GM19099 (cell line): ENCODE results near the gene FAM76A.

Experiments
- POLR2A ChIP-seq: IDR thresholded peaks from 3 replicates; pipeline ENCODE4 v1.6.1; 2011; ENCODE audit warnings: low read depth; ENCODE audit not compliant: insufficient read length; ENCODE audit errors: extremely low read depth

FAM76A gene

DNA sequence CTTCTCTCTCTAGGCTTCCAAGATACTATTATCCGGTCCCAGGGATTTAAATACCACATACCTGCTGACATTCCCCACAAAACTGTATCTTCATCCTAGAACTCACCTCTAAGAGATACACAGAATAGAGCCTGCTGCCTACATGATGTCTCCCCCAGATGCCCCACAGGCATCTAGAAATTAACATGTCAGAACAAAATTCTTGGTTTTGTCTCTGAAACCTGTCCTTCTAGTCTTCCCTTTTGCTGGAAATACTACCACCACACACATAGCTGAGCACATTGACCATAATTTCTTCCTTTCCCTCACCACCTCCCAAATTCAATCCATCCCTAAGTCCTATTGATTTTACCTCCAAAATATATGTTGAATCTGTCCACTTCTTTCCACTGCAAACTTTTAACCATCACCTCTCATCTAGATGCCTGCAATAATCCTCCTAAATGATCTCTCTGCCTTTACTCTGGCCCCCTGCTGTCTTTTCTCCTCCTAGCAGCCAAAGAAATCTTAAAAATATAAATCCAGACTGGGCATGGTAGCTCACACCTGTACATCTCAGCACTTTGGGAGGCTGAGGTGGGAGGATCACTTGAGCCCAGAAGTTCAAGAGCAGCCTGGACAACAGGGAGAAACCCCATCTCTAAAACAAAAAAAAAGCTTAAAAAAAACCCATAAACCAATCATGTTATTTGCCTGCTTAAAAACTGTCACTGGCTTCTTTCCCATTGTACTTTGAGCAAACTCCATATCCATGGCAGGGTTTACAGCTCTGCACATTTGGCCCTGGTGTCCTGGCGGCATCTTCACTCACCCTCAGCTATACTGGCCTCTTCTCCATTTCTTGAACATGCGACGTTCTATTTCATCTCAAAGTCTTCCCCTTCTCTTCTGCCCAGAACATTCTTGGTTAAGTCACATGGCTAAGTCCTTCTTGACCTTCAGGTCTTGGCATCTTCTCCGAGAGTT, 6.2 kb upstream of the FAM76A start:
- TF ChIP-seq POLR2A, result no peak

DNA sequence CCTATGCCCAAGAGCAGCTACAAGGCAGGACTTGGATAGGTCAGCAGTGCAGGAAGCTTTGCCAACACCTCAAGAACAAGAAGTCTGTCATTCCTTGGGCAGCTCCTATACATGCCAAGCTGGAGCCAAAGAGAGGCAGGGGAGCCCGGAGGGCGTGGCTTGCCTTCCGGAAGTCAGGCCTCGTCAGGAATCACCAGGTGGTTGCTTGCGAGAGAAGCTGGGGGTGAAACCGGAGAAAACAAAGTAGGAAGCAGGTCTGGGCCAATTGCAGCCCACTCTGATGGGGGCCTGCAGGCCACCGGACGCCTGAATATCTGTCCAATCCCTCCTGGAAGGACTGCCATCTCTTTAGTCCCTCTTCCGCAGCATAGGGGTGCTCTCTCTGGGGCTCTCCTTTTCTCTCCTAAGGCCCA, 794 bp upstream of the FAM76A start:
- no peak for TF ChIP-seq POLR2A

DNA sequence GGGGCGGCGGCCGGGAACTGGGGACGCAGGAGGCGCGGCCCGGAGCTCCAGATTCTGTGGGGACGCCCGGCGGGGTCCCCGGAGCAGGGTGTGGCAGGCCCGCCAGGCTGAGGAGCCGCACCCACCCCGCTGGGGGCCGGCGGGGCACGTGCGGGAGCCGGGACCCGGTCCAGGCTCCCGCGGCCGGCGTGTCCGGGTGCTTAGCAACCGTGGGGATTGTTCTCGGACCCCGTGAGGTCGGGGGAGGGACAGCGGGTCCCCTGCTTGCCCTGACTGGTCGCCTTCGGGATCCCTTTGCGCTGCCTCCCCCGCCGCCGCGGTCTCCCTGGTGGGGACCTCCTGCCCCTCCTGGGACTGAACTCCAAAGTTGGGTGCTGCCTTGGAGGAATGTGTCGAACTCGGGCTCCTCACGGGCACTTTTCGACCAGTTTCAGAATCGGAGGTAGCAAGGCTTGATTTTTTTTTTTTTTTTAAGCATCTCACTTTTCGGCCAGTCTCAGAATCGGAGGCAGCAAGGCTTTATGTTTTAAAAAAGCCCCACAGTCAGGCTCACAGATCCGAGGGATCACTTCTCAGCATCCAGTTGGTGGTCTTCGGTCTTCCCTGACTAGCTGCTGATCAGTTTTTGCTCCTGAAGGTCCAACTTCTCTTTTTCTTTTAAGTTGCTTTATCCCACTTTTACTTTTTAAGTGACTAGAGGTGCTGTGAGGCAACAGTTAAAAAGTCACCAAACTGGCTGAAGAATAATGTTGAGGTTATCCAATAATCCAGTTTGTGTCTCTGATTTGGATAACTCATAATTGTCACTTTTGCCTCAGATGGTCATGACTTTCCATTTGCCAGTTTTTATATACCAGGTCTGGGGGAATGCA, 648 bp downstream of the FAM76A start:
- no peak for TF ChIP-seq POLR2A

DNA sequence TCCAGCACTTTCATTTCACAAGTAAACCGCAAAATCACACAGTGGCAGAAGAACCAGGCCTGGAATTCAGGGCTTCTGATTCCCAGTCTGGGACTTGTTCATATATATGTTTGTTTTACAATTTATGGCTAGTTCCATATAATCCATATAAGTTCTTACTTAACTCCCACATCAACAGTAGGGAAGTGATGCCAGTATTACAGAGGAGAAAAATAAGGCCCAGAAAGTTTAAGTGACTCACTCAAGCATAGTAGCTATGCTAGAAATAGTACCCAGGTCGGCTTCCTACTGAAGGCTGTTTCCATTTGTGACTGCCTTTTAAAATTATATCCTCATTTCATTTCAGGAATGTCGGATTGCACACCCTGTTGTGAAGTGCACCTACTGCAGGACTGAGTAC, 1.4 kb downstream of the FAM76A start:
- TF ChIP-seq POLR2A, result no peak

DNA sequence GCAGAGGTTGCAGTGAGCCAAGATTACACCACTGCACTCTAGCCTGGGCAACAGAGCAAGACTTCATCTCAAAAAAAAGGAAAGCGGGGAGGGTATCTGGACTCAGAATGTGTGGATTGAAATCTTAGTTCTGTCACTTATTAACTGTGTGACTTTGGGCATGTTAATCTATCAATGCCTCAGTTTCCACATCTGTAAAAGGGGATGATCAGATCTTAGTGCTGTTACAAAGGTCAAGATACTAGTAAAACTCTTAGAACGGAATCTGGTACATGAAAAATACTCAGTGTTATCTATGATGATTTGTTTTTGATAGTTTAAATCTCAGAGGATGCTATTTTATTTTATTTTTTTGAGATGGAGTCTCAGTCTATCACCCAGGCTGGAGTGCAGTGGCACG, 10.5 kb downstream of the FAM76A start:
- no peak for TF ChIP-seq POLR2A

DNA sequence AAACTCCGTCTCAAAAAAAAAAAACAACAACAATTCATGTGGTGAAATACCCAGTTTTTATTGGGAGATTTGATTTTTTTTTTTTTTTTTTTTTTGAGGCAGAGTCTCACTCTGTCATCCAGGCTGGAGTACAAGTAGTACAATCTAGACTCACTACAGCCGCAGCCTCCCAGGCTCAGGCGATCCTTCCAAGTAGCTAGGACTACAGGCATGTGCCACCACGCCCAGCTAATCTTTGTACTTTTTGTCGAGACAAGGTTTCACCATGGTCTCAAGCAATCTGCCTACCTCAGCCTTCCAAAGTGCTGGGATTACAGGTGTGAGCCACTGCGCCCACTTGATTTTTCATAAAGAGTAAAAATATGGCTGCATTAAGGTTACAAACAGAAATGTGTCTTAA, 15.4 kb downstream of the FAM76A start:
- TF ChIP-seq POLR2A, result no peak

DNA sequence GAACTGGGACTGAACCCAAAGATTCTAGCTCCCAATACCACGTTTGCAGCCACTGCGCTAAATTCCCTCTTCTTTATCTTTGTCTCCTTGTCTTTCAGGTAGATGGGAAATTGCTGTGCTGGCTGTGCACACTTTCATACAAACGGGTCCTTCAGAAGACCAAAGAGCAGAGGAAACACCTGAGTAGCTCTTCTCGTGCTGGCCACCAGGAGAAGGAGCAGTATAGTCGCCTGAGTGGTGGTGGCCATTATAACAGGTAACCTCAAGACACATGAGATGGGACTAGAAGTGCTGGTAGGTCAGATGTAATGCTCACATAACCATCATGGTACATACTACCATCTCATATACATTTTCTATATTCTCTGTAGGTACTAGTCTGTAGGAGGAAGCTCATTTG, 18.8 kb downstream of the FAM76A start:
- TF ChIP-seq POLR2A, result no peak

DNA sequence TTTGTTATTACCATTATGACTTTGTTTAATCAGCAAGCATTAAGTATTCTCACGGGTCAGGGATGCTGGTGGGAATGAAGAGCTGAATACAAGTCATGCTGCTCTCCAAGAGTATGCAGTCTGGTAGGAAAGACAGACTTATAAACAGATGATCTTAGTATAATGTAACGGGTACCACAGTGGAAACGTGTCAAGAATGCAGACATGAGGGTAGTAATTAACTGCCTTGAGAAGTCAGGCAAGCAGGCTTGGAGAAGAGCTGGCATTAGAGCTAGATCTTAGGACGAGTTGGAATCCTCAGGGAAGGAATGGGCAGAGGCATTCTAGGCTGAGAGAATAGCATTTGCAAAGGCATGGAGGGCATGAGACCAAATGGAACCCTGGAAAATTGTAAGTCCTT, 19.7 kb downstream of the FAM76A start:
- TF ChIP-seq POLR2A, result no peak

DNA sequence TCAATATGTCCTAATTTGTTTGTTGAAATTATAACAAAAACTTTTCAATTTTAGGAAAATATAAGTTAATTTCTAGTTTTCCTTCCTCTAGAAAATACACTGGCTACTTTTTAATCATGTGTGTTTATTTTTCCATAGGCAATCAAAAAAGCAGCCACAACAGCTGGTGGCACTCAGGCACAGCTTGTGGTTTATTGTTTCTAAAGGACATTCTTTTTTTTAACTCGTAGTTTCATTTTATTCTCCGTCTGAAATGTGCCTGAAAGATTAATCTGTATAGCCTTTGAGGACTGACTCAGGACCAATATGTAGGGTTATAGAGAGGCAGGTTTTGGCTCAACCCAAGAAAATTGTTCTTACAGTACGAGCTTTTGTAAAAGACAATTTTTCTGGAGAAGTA, 26.6 kb downstream of the FAM76A start:
- TF ChIP-seq POLR2A, result no peak

DNA sequence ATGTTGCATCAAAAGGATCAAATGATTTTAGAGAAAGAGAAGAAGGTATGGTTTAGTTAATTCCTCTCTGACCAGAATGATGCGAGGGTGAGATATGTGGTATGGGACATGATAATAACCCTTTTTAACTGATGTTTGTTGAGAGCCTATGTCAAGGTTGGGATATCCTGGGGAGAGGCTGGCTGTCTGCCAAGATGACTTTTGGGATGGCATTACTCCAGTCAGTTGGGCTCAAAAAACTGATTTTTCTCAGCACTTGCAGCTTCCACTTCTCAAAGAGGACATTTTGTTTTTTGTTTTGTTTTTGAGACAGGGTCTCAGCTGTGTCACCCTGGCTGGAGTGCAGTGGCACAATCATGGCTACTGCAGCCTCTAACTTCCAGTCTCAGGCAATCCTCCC, 29.5 kb downstream of the FAM76A start:
- no peak for TF ChIP-seq POLR2A

DNA sequence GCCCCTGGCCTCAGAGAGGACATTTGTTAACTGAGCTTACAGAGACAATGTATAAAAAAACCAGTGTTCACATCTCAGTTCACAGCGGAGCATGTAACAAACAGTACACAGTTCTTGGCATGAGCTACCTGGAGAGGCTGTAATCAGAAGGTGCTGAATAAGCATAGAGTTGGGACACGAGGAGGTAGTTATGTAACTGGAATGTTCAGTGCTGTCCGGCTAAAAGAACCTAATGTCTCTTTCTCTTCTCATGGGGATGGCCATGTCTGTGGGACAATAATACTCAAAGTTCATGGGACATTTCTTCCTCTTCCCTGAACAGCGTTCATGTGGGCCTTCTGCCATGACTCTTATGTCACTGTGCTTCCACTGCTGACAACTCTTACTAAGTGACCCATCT, 30.1 kb downstream of the FAM76A start:
- TF ChIP-seq POLR2A, result no peak

DNA sequence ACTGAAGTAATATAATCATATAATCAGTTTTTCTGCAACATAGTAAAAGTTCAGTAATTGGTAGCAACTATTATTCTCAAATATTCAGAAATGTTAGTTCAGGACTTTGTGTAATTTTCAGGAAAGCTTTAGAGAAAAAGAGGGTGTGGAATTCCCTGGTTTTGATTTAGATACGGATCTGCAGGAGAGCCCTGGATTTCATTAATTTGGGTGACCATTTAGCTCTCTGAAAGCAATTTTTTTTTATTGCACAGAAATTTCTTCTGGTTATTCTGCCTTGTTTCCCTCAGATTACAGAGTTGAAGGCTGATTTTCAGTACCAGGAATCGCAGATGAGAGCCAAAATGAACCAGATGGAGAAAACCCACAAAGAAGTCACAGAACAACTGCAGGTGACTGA, 33.5 kb downstream of the FAM76A start:
- TF ChIP-seq POLR2A, result no peak

DNA sequence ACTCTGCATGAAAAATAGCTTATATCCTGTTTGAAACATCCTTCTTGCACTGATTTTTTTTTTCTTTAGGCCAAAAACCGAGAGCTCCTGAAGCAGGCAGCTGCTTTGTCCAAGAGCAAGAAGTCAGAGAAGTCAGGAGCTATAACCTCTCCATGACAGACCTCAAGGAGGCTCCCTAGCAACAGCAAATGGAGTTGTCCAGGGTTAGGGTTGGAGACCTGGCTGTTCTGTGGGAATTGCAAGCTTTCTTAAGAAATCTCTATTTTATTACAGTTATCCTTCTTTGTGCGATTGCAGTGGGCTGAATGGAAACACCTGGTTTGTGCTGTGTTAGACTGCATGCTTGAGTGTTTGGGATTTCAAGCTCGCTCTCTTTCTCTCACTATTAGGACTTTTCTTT, 34.7 kb downstream of the FAM76A start:
- TF ChIP-seq POLR2A, result no peak

DNA sequence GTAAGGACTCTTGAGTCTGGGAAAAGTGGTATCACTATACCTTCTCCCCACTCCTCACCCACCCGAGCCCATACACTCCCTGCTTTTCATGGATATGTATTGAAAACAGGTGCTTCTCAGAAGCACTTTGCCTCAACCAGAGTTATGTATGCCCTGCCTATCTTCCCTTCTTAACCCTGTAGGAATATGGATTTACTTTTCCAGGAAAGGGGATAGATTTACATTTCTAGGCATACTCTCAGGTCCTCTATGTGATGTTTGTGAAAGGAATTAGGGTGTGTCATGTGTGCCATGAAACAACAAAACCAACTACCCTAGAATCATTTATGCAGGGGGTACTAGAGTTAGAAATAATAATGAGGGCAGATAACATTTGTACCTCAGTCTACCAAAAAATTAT, 36.3 kb downstream of the FAM76A start:
- no peak for TF ChIP-seq POLR2A

DNA sequence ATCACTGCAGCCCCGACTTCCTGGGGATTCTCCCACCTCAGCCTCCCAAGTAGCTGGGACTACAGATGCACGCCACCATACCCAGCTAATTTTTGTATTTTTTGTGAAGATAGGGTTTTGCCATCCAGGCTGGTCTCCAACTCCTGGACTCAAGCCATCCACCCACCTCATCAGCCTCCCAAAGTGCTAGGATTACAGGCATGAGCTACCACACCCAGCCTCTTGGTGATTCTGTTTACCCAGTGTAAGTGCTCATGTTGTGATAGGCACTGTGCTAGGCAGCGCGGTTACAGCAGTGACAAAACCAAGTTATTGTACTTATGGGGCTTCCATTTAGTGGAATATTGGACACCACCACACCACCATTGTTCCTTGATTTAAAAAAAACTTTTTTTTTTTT, 37.6 kb downstream of the FAM76A start:
- no peak for TF ChIP-seq POLR2A

DNA sequence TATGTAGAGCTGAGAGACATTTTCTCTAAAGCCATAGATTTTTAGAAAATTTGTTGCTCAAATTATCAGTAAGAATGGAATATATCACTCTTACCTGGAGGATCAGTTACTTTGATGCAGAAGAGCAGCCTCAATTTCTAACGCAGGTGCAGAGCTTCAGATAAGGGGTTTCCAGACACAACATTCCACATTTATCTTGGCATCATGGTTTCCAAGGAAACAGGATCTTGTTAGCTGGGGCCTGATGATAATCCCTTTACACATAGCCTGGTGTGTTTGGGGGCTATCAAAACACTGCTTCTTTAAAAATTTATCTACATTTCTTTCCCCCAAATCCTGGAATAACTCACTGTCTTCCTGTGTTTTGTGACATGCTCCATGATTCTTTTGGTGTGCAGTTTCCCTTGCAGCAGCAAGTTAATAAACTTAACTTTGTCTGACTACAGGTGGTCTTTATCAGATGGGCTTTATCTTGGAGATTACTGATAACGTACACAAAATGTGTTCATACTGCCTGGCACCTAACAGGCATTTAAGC, 44.6 kb downstream of the FAM76A start:
- no peak for TF ChIP-seq POLR2A
